CD4-positive, alpha-beta T cell treated with Interleukin-17A for 4 hours (primary cell): ENCODE measurements around the gene LEUTX.

Experiments used
- DNase-seq: peaks from one replicate; pipeline ENCODE4 v3.0.0-alpha.2; 2020; ENCODE audit warnings: mixed read lengths

Gene LEUTX

GRCh38 chr19:39825093-39825463, 46.4 kb downstream of the LEUTX start:
- no peak for DNase-seq

GRCh38 chr19:39825531-39826076, 47.0 kb downstream of the LEUTX start:
- DNase-seq: no peak

- no peak for DNase-seq
These were observed 47.8 kb downstream of the LEUTX start for GRCh38 chr19:39826311-39826945.

GRCh38 chr19:39827216-39827615, 48.6 kb downstream of the LEUTX start:
- no peak for DNase-seq

- DNase-seq: peak; percentile 24
These were observed 49.5 kb downstream of the LEUTX start for GRCh38 chr19:39828015-39828653.

- no peak for DNase-seq
These were observed 50.0 kb downstream of the LEUTX start for GRCh38 chr19:39828654-39829032.

GRCh38 chr19:39829702-39830275, 51.1 kb downstream of the LEUTX start:
- DNase-seq: no peak

GRCh38 chr19:39830406-39830805, 51.8 kb downstream of the LEUTX start:
- no peak for DNase-seq

- DNase-seq: no peak
These were observed 52.2 kb downstream of the LEUTX start for GRCh38 chr19:39830847-39831246.

GRCh38 chr19:39831679-39832078, 53.0 kb downstream of the LEUTX start:
- DNase-seq: no peak

- no peak for DNase-seq
These were observed 53.9 kb downstream of the LEUTX start for GRCh38 chr19:39832341-39833083.

- DNase-seq: no peak
These were observed 54.5 kb downstream of the LEUTX start for GRCh38 chr19:39833160-39833463.

- DNase-seq: peak; percentile 99
These were observed 55.0 kb downstream of the LEUTX start, which contains the start of gene DYRK1B for GRCh38 chr19:39833464-39834286. DYRK1B (minus strand) TSS chr19:39834162; CDS start chr19:39831867, 2,295 bp downstream.

- no peak for DNase-seq
These were observed 55.7 kb downstream of the LEUTX start for GRCh38 chr19:39834287-39834841.
